ENCODE results near the gene VWA3A. TPM values are rescaled to one million over a fixed set of nuclear protein-coding genes. Genes with fewer than 3 reads are reported as not detected.

Gene VWA3A
- total and polyA plus RNA-seq, 2 of the 8 experiments (the other 6 are each of a cell fraction or from before 2014, with no cell fraction given): 0.05 TPM; not detected in 1

- no peak for TF ChIP-seq CHD7 (IDR thresholded peaks at IDR 0.05; ENCODE audit: insufficient replicate concordance, low read length)
- no peak for TF ChIP-seq RFX5 (IDR thresholded peaks at IDR 0.05; ENCODE audit: borderline replicate concordance, low read depth, low read length)
- no peak for TF ChIP-seq ASH2L (IDR thresholded peaks at IDR 0.05; ENCODE audit: low read length)
- no peak for TF ChIP-seq ATF3 (IDR thresholded peaks at IDR 0.05; ENCODE audit: insufficient read depth, low read depth, low read length)
- TF ChIP-seq POU5F1 (IDR thresholded peaks at IDR 0.05; ENCODE audit: low read depth, low read length): no peak
- no peak for TF ChIP-seq MAFK (IDR thresholded peaks at IDR 0.05; ENCODE audit: low read depth, low read length)
- no peak for TF ChIP-seq POLR2A (IDR thresholded peaks at IDR 0.05; ENCODE audit: control extremely low read depth in 1 of 2, low read depth in 2 of 2, low read length in 2 of 2)
Observed at GRCh38 chr16:22089910-22090309, 2.4 kb upstream of the VWA3A start (continued).

Data from H1 (cell line).